ENCODE data around the gene C14orf132.

The C14orf132 gene

DNA sequence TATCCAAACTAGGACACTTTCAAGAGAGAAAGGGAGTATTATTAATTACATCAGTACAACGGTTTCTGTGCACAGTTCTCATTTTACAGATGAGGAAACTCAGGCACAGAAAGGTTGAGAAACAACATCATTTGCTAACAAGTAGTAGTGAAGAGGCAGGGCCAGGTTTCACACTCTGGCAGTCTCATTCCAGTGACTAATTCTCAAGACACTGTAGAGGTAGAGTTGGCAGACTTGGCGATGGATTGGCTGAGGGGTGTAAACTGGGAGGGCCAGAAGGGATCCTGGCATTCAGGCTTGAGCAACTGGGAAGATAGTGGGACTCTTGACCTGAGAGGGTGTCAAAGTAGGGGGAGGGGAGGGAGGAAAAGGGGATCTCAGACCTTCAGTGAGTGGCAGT lies 91.7 kb downstream of the C14orf132 start:
- Histone ChIP-seq H3K4me3 (ENCODE audit: low read depth in 1 of 2, low read length in 2 of 2) (no peak overlapping the region), H3K27me3 (ENCODE audit: insufficient read depth, low read length, poor library complexity) (no peaks in the 10 kb centered on the region), H3K9me3 (ENCODE audit: insufficient read depth, low read length, severe bottlenecking) (no peaks in the 10 kb centered on the region), H3K79me2 (ENCODE audit: insufficient read depth, low read length) (no peaks in the 10 kb centered on the region), H3K36me3 (ENCODE audit: insufficient read depth, low read length) (no peaks in the 10 kb centered on the region), H2AFZ (ENCODE audit: low read depth, low read length) (no peak overlapping the region), H3K4me2 (ENCODE audit: insufficient read depth, low read length) (no peak overlapping the region), H3K4me1 (ENCODE audit: insufficient read depth, low read length) (no peaks in the 10 kb centered on the region), H4K20me1 (ENCODE audit: insufficient read depth, low read length) (no peaks in the 10 kb centered on the region), H3K9ac (ENCODE audit: low read depth, low read length) (no peak overlapping the region), H3K27ac (ENCODE audit: low read length) (no peak overlapping the region)
- TF ChIP-seq, protein P1, sequence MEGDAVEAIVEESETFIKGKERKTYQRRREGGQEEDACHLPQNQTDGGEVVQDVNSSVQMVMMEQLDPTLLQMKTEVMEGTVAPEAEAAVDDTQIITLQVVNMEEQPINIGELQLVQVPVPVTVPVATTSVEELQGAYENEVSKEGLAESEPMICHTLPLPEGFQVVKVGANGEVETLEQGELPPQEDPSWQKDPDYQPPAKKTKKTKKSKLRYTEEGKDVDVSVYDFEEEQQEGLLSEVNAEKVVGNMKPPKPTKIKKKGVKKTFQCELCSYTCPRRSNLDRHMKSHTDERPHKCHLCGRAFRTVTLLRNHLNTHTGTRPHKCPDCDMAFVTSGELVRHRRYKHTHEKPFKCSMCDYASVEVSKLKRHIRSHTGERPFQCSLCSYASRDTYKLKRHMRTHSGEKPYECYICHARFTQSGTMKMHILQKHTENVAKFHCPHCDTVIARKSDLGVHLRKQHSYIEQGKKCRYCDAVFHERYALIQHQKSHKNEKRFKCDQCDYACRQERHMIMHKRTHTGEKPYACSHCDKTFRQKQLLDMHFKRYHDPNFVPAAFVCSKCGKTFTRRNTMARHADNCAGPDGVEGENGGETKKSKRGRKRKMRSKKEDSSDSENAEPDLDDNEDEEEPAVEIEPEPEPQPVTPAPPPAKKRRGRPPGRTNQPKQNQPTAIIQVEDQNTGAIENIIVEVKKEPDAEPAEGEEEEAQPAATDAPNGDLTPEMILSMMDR (IDR thresholded peaks at IDR 0.05; ENCODE audit: borderline replicate concordance, extremely low read depth, low read length, poor library complexity, severe bottlenecking): no peak
- TF ChIP-seq EZH2 (IDR thresholded peaks at IDR 0.05; ENCODE audit: borderline replicate concordance, low read depth, low read length, severe bottlenecking): no peak
- DNase-seq (no peak), ATAC-seq (ENCODE audit: insufficient read depth, low read depth) (no peak)

DNA sequence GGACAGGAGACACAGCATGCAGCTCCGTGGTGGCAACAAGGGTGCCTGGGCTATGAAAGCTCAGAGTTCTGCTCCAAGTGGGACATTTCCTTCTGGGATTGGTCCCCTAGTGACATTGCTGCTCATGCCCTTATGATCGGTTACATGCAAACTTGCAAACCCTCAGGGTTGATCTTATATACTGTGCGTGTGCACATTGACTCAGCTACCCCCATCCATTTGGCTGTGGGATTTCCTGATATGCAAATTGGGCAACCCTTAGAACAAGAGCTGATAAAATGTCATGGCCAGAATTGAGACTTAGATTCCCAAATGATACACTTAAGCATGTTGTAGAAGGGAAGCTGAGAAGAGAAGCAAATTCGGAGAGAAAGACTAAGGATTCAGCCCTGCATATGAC lies 92.7 kb downstream of the C14orf132 start:
- ATAC-seq (ENCODE audit: insufficient read depth, low read depth) (no peak), DNase-seq (no peak)
- Histone ChIP-seq H3K27ac (ENCODE audit: low read length) (no peak overlapping the region), H3K9me3 (ENCODE audit: insufficient read depth, low read length, severe bottlenecking) (no peaks in the 10 kb centered on the region), H4K20me1 (ENCODE audit: insufficient read depth, low read length) (no peaks in the 10 kb centered on the region), H3K4me2 (ENCODE audit: insufficient read depth, low read length) (no peak overlapping the region), H3K9ac (ENCODE audit: low read depth, low read length) (no peak overlapping the region), H2AFZ (ENCODE audit: low read depth, low read length) (no peak overlapping the region), H3K27me3 (ENCODE audit: insufficient read depth, low read length, poor library complexity) (no peaks in the 10 kb centered on the region), H3K4me3 (ENCODE audit: low read depth in 1 of 2, low read length in 2 of 2) (no peak overlapping the region), H3K79me2 (ENCODE audit: insufficient read depth, low read length) (no peaks in the 10 kb centered on the region), H3K36me3 (ENCODE audit: insufficient read depth, low read length) (no peaks in the 10 kb centered on the region), H3K4me1 (ENCODE audit: insufficient read depth, low read length) (no peaks in the 10 kb centered on the region)
- TF ChIP-seq, protein P1 (IDR thresholded peaks at IDR 0.05; ENCODE audit: borderline replicate concordance, extremely low read depth, low read length, poor library complexity, severe bottlenecking): no peak
- TF ChIP-seq EZH2 (IDR thresholded peaks at IDR 0.05; ENCODE audit: borderline replicate concordance, low read depth, low read length, severe bottlenecking): no peak

DNA sequence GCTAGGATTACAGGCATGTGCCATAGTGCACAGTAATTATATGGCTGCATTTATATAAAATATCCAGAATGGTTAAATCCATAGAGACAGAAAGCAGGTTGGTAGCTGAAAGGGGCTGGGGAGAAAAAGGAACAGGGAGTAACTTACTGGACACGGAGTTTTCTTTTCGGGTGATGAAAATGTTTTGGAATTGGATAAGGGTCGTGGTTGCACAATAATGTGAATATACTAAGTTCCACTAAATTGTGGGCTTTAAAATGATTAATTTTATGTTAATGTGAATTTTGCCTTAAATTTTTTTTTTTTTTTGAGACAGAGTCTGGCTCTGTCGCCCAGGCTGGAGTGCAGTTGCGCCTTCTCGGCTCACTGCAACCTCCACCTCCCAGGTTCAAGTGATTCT lies 95.3 kb downstream of the C14orf132 start:
- ATAC-seq (ENCODE audit: insufficient read depth, low read depth) (no peak), DNase-seq (no peak)
- H3K9me3 ChIP-seq (ENCODE audit: insufficient read depth, low read length, severe bottlenecking): peaks cover 3% of the 10 kb centered on the region
- H3K4me1 ChIP-seq (ENCODE audit: insufficient read depth, low read length): no peaks in the 10 kb centered on the region
- no peaks in the 10 kb centered on the region for H3K27me3 ChIP-seq (ENCODE audit: insufficient read depth, low read length, poor library complexity)
- H4K20me1 ChIP-seq (ENCODE audit: insufficient read depth, low read length): no peaks in the 10 kb centered on the region
- H3K9ac ChIP-seq (ENCODE audit: low read depth, low read length): no peak overlapping the region
- H2AFZ ChIP-seq (ENCODE audit: low read depth, low read length): no peak overlapping the region
- H3K27ac ChIP-seq (ENCODE audit: low read length): no peak overlapping the region
- no peak overlapping the region for H3K4me3 ChIP-seq (ENCODE audit: low read depth in 1 of 2, low read length in 2 of 2)
- H3K36me3 ChIP-seq (ENCODE audit: insufficient read depth, low read length): no peaks in the 10 kb centered on the region
- H3K4me2 ChIP-seq (ENCODE audit: insufficient read depth, low read length): no peak overlapping the region
- TF ChIP-seq, protein P1 (IDR thresholded peaks at IDR 0.05; ENCODE audit: borderline replicate concordance, extremely low read depth, low read length, poor library complexity, severe bottlenecking): no peak
- no peak for TF ChIP-seq EZH2 (IDR thresholded peaks at IDR 0.05; ENCODE audit: borderline replicate concordance, low read depth, low read length, severe bottlenecking)
- no peaks in the 10 kb centered on the region for H3K79me2 ChIP-seq (ENCODE audit: insufficient read depth, low read length)

DNA sequence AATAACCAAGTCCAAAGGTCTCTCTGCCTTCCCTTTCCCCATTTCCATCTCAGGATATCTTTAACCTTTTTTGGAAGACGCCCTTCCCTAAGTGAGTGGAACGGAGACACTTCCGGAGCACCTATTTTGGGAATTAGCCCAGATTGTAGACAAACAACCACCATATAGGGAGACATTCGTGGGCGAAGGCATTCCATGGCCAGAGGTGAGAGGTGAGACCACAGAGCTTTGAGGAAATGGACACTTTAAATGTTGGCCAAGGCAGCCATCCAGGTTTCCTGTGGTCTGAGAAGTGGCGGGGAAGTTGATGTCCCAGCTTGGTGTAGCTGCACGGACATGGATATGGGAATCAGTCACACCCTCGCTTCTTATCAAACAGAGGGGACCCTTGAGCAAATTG lies 96.1 kb downstream of the C14orf132 start:
- Histone ChIP-seq H4K20me1 (ENCODE audit: insufficient read depth, low read length) (no peaks in the 10 kb centered on the region), H3K27ac (ENCODE audit: low read length) (no peak overlapping the region), H3K9me3 (ENCODE audit: insufficient read depth, low read length, severe bottlenecking) (peaks cover 3% of the 10 kb centered on the region), H3K79me2 (ENCODE audit: insufficient read depth, low read length) (no peaks in the 10 kb centered on the region), H3K4me3 (ENCODE audit: low read depth in 1 of 2, low read length in 2 of 2) (no peak overlapping the region), H3K27me3 (ENCODE audit: insufficient read depth, low read length, poor library complexity) (no peaks in the 10 kb centered on the region), H2AFZ (ENCODE audit: low read depth, low read length) (no peak overlapping the region), H3K36me3 (ENCODE audit: insufficient read depth, low read length) (no peaks in the 10 kb centered on the region), H3K9ac (ENCODE audit: low read depth, low read length) (no peak overlapping the region), H3K4me1 (ENCODE audit: insufficient read depth, low read length) (no peaks in the 10 kb centered on the region), H3K4me2 (ENCODE audit: insufficient read depth, low read length) (no peak overlapping the region)
- ATAC-seq (ENCODE audit: insufficient read depth, low read depth): no peak
- TF ChIP-seq, protein P1 (IDR thresholded peaks at IDR 0.05; ENCODE audit: borderline replicate concordance, extremely low read depth, low read length, poor library complexity, severe bottlenecking): no peak
- no peak for TF ChIP-seq EZH2 (IDR thresholded peaks at IDR 0.05; ENCODE audit: borderline replicate concordance, low read depth, low read length, severe bottlenecking)
- no peak for DNase-seq
